Neural cell (in vitro differentiated cells): ENCODE results near the gene ME3. TPM values are rescaled to one million over a fixed set of nuclear protein-coding genes. Genes with fewer than 3 reads are reported as not detected.
"Not testable (repeated sequence)": the region's sequence is repeated elsewhere in the genome, so short reads cannot be mapped to it uniquely, and the experiment has no call there.

Source experiments
- H2AFZ ChIP-seq: fragments of 200-600, 300-800 bp; sonication (generic), shearing (Covaris generic); 2 replicates; pipeline ENCODE4 v1.6.0; 2014; ENCODE audit warnings: low read depth, mild to moderate bottlenecking, antibody characterized with exemption, low read length, moderate library complexity
- H3F3A ChIP-seq: fragments of 200-600 bp; shearing (Covaris generic); 2 replicates; pipeline ENCODE4 v1.6.1; 2016; ENCODE audit warnings: mild to moderate bottlenecking, moderate library complexity, mixed read lengths, antibody characterized with exemption, low read length; ENCODE audit not compliant: insufficient read depth, poor library complexity, severe bottlenecking
- H3K27ac ChIP-seq: fragments of 200-600, 300-800 bp; sonication (generic), shearing (Covaris generic); 2 replicates; pipeline ENCODE4 v1.5.1; 2014; ENCODE audit warnings: mild to moderate bottlenecking, low read length, moderate library complexity
- H3K27me3 ChIP-seq: fragments of 300-800, 200-600 bp; sonication (generic), shearing (Covaris generic); 2 replicates; pipeline ENCODE4 v1.6.0; 2014; ENCODE audit warnings: mild to moderate bottlenecking, low read depth, low read length, moderate library complexity; ENCODE audit not compliant: insufficient read depth
- H3K36me3 ChIP-seq: fragments of 300-800, 200-600 bp; sonication (generic), shearing (Covaris generic); 2 replicates; pipeline ENCODE4 v1.5.1; 2014; ENCODE audit warnings: mild to moderate bottlenecking, antibody characterized with exemption, low read length, moderate library complexity; ENCODE audit not compliant: insufficient read depth
- H3K4me2 ChIP-seq: fragments of 300-800, 200-600 bp; sonication (generic), shearing (Covaris generic); 2 replicates; pipeline ENCODE4 v1.6.0; 2014; ENCODE audit warnings: mild to moderate bottlenecking, low read length
- H3K4me3 ChIP-seq: fragments of 300-800, 200-600 bp; sonication (generic), shearing (Covaris generic); 2 replicates; pipeline ENCODE4 v1.5.1; 2014; ENCODE audit warnings: mild to moderate bottlenecking, low read length, moderate library complexity
- H3K79me2 ChIP-seq: fragments of 200-600 bp; shearing (Covaris generic); replicated peaks from 2 replicates; pipeline ENCODE4 v1.6.0; 2014; ENCODE audit warnings: mild to moderate bottlenecking, low read length, moderate library complexity; ENCODE audit not compliant: insufficient read depth
- H3K9ac ChIP-seq: fragments of 300-800, 200-600 bp; sonication (generic), shearing (Covaris generic); 2 replicates; pipeline ENCODE4 v1.6.1; 2016; ENCODE audit warnings: mild to moderate bottlenecking, low read length, mixed read lengths
- H3K9me2 ChIP-seq: fragments of 200-600 bp; shearing (Covaris generic); 2 replicates; pipeline ENCODE4 v1.6.1; 2016; ENCODE audit warnings: mild to moderate bottlenecking, low read length, mixed read lengths; ENCODE audit not compliant: insufficient read depth
- H3K9me3 ChIP-seq: fragments of 200-600, 300-800 bp; sonication (generic), shearing (Covaris generic); 2 replicates; pipeline ENCODE4 v1.6.1; 2016; ENCODE audit warnings: mild to moderate bottlenecking, mixed run types, low read length, moderate library complexity, mixed read lengths
- H4K20me1 ChIP-seq: fragments of 200-600 bp; shearing (Covaris generic); 2 replicates; pipeline ENCODE4 v1.6.1; 2016; ENCODE audit warnings: mild to moderate bottlenecking, mixed run types; ENCODE audit not compliant: insufficient read depth
- CTCF ChIP-seq: fragments of 450-650 bp; IDR thresholded peaks from 2 replicates; pipeline ENCODE4 v1.5.1; 2014; ENCODE audit warnings: antibody characterized with exemption, mild to moderate bottlenecking, moderate library complexity; ENCODE audit not compliant: poor library complexity, severe bottlenecking
- EP300 ChIP-seq: fragments of 450-650 bp; conservative IDR thresholded peaks from 2 replicates; pipeline ENCODE4 v1.6.1; 2014; ENCODE audit warnings: antibody characterized with exemption, mild to moderate bottlenecking, moderate library complexity; ENCODE audit not compliant: poor library complexity, severe bottlenecking
- EZH2 ChIP-seq: fragments of 200-600, 300-800 bp; shearing (Covaris generic), sonication (generic); IDR thresholded peaks from 2 replicates; pipeline ENCODE4 v1.6.1; 2014; ENCODE audit warnings: antibody characterized with exemption, low read length, borderline replicate concordance, mild to moderate bottlenecking; ENCODE audit not compliant: insufficient read depth, poor library complexity, severe bottlenecking
- MXI1 ChIP-seq: fragments of 450-650 bp; conservative IDR thresholded peaks from 2 replicates; pipeline ENCODE4 v1.6.1; 2014; ENCODE audit warnings: antibody characterized with exemption, mild to moderate bottlenecking; ENCODE audit not compliant: poor library complexity, severe bottlenecking
- POLR2AphosphoS5 ChIP-seq: IDR thresholded peaks from 2 replicates; pipeline ENCODE4 v1.6.1; 2012
- RAD21 ChIP-seq: fragments of 450-650 bp; conservative IDR thresholded peaks from 2 replicates; pipeline ENCODE4 v1.6.1; 2014; ENCODE audit warnings: antibody characterized with exemption, mild to moderate bottlenecking, moderate library complexity
- REST ChIP-seq: IDR thresholded peaks from 2 replicates; pipeline ENCODE4 v1.6.1; 2012; ENCODE audit warnings: borderline replicate concordance
- SMC3 ChIP-seq: fragments of 450-650 bp; conservative IDR thresholded peaks from 2 replicates; pipeline ENCODE4 v1.6.1; 2014; ENCODE audit warnings: antibody characterized with exemption, mild to moderate bottlenecking, moderate library complexity; ENCODE audit not compliant: poor library complexity
- TAF1 ChIP-seq: IDR thresholded peaks from 2 replicates; pipeline ENCODE4 v1.6.1; 2012; ENCODE audit warnings: low read depth
- polyA plus RNA-seq: library from polyadenylated mRNA; depleted of rRNA; stranded (reverse); fragments of >200 nt; gene quantifications from 2 replicates; pipeline ENCODE4 v1.2.3, GENCODE V29; 2014

ME3 gene
- polyA plus RNA-seq, 1 donor from 2014 or later, result 2.1 TPM

- Histone ChIP-seq H3K9ac (no peak overlapping the region), H3F3A (no peaks in the 10 kb centered on the region), H3K27ac (no peak overlapping the region), H3K79me2 (no peaks in the 10 kb centered on the region), H3K9me3 (peaks cover 4% of the 10 kb centered on the region), H4K20me1 (no peaks in the 10 kb centered on the region), H3K9me2 (no peaks in the 10 kb centered on the region), H3K36me3 (no peaks in the 10 kb centered on the region), H3K27me3 (no peaks in the 10 kb centered on the region), H3K4me3 (no peak overlapping the region), H3K4me2 (no peak overlapping the region), H2AFZ (no peak overlapping the region)
- TF ChIP-seq EZH2 (no peak), POLR2AphosphoS5 (no peak), SMC3 (no peak), MXI1 (no peak)
Observed at GRCh38 chr11:86565801-86566312, 106.6 kb downstream of the ME3 start.

DNA sequence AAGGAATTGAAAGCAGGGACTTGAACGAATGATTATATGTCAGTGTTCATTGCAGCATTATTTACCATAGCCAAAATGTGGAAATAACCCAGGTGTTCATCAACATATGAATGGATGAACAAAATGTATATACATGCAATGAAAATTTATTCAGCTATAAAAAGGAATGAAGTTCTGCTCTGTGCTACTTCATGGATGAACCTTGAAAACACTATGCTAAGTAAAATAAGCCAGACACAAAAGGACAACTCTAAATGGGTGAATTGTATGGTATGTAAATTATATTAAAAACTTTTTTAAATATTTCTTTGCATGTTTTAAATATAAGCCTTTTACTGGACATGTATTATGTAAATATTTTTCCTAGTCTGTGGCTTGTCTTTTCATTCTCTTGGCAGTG, 107.0 kb downstream of the ME3 start:
- no peaks in the 10 kb centered on the region for H3K27me3 ChIP-seq
- H3K79me2 ChIP-seq, result no peaks in the 10 kb centered on the region
- peaks cover 4% of the 10 kb centered on the region for H3K9me3 ChIP-seq
- no peaks in the 10 kb centered on the region for H3F3A ChIP-seq
- H2AFZ ChIP-seq, result no peak overlapping the region
- H3K4me2 ChIP-seq, result no peak overlapping the region
- no peak for TF ChIP-seq MXI1
- TF ChIP-seq EZH2, result no peak
- no peak for TF ChIP-seq RAD21
- TF ChIP-seq REST, result no peak
- no peak for TF ChIP-seq CTCF
- no peak for TF ChIP-seq TAF1
- TF ChIP-seq POLR2AphosphoS5, result no peak
- TF ChIP-seq EP300, result no peak
- TF ChIP-seq SMC3, result no peak
- no peaks in the 10 kb centered on the region for H3K36me3 ChIP-seq
- H3K9ac ChIP-seq, result no peak overlapping the region
- no peak overlapping the region for H3K27ac ChIP-seq
- no peaks in the 10 kb centered on the region for H3K9me2 ChIP-seq
- no peak overlapping the region for H3K4me3 ChIP-seq
- no peaks in the 10 kb centered on the region for H4K20me1 ChIP-seq

DNA sequence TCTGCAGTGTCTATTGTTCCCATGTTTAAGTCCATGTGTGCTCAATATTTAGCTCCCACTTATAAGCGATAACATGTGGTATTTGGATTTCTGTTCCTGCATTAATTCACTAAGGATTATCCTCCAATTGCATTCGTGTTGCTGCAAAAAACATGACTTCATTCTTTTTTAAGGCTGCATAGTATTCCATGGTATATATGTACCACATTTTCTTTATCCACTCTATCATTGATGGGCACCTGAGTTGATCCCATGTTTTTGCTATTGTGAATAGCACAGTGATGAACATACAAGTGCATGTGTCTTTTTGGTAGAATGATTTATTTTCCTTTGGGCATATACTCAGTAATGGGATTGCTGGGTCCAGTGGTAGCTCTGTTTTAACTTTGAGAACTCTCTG, 109.6 kb downstream of the ME3 start:
- H3K36me3 ChIP-seq, result not testable (repeated sequence)

More for the DNA sequence above, 109.6 kb downstream of the ME3 start:
- H3K9me2 ChIP-seq, H3K9me3 ChIP-seq, H3K4me2 ChIP-seq, H4K20me1 ChIP-seq, H3K4me3 ChIP-seq, H3K27ac ChIP-seq, H3K79me2 ChIP-seq, H3K9ac ChIP-seq, H3F3A ChIP-seq, H3K27me3 ChIP-seq, H2AFZ ChIP-seq: not testable (repeated sequence)
